Effector CD8-positive, alpha-beta T cell (primary cell): Measurements from ENCODE around the gene DNAH2.
"Not testable (repeated sequence)": the region's sequence is repeated elsewhere in the genome, so short reads cannot be mapped to it uniquely, and the experiment has no call there.

Experiments used
- DNase-seq: peaks from one replicate; lab custom pipeline; 2025; lab: John Stamatoyannopoulos, UW

The DNAH2 gene

GRCh38 chr17:7849751-7850504 lies 132.4 kb downstream of the DNAH2 start:
- no peak for DNase-seq

DNA sequence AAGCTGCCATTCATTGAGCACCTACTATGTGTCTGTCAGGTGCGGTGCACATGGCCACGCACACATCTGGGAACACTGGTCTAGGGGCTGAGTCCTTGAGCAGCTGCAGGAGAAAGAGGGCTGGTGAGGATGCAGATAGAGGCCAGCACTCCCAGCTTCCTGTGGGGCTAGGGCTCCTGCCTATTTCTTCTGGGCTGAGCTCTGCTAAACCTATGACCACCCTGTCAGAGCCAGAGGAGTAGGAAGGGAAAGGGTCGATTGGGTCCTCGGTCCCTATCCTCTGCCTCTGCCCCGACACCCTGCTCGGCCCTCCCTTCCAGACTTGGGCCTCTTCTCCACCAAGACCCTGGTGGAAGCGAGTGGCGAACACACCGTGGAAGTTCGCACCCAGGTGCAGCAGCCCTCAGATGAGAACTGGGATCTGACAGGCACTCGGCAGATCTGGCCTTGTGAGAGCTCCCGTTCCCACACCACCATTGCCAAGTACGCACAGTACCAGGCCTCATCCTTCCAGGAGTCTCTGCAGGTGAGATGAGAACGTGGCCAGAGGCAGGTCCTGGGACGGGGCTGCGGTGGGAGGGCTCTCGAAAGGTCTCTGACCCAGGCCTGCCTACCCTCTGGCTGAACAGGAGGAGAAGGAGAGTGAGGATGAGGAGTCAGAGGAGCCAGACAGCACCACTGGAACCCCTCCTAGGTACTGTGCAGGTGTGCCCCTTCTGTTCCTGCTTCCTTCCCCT lies 133.3 kb downstream of the DNAH2 start:
- no peak for DNase-seq

DNA sequence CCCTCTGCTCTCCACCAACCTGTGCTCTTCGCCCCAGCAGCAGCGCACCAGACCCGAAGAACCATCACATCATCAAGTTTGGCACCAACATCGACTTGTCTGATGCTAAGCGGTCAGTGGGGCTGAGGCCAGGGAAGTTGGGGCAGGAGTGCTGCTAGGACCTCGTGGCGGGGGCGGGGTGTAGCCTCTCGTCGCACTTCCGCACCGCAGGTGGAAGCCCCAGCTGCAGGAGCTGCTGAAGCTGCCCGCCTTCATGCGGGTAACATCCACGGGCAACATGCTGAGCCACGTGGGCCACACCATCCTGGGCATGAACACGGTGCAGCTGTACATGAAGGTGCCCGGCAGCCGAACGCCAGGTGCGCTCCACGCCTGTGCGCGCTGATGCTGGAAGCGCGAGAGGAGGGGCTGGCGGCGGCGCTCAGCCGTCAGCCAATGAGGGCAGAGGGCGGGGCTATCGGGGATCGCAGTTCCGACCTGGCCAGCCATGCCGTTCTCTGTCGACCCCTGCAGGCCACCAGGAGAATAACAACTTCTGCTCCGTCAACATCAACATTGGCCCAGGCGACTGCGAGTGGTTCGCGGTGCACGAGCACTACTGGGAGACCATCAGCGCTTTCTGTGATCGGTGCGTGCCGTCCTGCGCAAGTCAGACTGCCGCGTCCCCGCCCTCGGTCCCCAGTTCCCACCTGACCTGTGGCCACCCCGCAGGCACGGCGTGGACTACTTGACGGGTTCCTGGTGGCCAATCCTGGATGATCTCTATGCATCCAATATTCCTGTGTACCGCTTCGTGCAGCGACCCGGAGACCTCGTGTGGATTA lies 134.1 kb downstream of the DNAH2 start:
- DNase-seq, result peak; percentile 85

DNA sequence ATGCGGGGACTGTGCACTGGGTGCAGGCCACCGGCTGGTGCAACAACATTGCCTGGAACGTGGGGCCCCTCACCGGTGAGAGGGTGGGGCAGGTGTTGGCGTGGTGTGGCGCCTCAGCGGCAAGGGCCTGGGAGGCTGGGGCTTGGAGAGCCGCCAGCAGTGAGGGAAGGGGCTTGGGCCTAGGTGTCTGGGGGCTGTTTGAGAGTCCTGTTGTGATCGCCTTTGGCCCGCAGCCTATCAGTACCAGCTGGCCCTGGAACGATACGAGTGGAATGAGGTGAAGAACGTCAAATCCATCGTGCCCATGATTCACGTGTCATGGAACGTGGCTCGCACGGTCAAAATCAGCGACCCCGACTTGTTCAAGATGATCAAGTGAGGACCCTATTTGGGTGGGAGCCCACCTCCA lies 134.7 kb downstream of the DNAH2 start:
- DNase-seq, result no peak

DNA sequence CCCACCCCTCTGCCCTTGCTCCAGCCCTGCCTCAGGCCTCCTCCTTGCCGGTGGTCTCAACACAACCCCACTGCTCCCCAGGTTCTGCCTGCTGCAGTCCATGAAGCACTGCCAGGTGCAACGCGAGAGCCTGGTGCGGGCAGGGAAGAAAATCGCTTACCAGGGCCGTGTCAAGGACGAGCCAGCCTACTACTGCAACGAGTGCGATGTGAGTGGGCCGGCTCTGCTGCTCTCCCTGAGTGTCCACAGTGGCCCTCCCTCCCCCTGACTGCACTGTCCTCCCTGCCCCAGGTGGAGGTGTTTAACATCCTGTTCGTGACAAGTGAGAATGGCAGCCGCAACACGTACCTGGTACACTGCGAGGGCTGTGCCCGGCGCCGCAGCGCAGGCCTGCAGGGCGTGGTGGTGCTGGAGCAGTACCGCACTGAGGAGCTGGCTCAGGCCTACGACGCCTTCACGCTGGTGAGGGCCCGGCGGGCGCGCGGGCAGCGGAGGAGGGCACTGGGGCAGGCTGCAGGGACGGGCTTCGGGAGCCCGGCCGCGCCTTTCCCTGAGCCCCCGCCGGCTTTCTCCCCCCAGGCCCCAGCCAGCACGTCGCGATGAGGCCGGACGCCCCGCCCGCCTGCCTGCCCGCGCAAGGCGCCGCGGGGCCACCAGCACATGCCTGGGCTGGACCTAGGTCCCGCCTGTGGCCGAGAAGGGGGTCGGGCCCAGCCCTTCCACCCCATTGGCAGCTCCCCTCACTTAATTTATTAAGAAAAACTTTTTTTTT lies 135.6 kb downstream of the DNAH2 start:
- DNase-seq, result no peak

DNA sequence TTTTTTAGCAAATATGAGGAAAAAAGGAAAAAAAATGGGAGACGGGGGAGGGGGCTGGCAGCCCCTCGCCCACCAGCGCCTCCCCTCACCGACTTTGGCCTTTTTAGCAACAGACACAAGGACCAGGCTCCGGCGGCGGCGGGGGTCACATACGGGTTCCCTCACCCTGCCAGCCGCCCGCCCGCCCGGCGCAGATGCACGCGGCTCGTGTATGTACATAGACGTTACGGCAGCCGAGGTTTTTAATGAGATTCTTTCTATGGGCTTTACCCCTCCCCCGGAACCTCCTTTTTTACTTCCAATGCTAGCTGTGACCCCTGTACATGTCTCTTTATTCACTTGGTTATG lies 136.1 kb downstream of the DNAH2 start:
- no peak for DNase-seq

- no peak for DNase-seq
Observed at GRCh38 chr17:7854078-7854777, 136.7 kb downstream of the DNAH2 start.

DNA sequence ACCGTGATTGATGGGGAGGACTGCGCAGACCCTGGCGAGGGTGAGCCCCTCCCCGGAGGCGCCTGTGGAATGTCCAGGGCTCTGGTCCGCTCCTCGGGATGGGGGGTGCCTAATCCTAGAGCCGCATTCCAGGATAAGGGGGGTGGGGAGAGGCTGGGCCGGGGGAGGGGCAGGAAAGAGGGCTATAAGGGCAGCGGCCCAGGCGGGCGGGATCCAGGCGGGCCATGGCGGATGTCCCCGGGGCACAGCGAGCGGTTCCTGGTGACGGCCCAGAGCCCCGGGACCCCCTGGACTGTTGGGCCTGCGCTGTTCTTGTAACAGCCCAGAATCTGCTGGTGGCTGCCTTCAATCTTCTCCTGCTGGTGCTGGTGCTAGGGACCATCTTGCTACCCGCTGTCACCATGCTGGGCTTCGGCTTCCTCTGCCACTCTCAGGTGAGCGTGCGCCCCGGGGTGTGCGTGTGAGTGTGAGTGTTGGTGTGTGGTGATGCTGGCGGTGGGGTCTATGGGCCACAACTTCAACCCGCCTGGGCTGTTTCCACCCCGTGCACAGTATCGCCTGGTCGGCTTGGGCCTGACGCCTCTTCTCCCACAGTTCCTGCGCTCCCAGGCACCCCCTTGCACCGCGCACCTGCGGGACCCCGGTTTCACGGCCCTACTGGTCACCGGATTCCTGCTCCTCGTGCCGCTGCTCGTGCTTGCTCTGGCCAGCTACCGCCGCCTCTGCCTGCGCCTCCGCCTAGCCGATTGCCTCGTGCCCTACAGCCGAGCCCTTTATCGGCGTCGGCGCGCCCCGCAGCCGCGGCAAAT lies 137.5 kb downstream of the DNAH2 start, which contains the start of gene TMEM88:
TSS of gene TMEM88 (plus strand) at position 216 of the 809 bp plus-strand sequence. CDS start at position 225, 9 bp downstream.
- no peak for DNase-seq

GRCh38 chr17:7855660-7856010 lies 138.1 kb downstream of the DNAH2 start:
- DNase-seq, result no peak

- DNase-seq, result no peak
Observed at GRCh38 chr17:7856011-7856810, 138.7 kb downstream of the DNAH2 start.

DNA sequence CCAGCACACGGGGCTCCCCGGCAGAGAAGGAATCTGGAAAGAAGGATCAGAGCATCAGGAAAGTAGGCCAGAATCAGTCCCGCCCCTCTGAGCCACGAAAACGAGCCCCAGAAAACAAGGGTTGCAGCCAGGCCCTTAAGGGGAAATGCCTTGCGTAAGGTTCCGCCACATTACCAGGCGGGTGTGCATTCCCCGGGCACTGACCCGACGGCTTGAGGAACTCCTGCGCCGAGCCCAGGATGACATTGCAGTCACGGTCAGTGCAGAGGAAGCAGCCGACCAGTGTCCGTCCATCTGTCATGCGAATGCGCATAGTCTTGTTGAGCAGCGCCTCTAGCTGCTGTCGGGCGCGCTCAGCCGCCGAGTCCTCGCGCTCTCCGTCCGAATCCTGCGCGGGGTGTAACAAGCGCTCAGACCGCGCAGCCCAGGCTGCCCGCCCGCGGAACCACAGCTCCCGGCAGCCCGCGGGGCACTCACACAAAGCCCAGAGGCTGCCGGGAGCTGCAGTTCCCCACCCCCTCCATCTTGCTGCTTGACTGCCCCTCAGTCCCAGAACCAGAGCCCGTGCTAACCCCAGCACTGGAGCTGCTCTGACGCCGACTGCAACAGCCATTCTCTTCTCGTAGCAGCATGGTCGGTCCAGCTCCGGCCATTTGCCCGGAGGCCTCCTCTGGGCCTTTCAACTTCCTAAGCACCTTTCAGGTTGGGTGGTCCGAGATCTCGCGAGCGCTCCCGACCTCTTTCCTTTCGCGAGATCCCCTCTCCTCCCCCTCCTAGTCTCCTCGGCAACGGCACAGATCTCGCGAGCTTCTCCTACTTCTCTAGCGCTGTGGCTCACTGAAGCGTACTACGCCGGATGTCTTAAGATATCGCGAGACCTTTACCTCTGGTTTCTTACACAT lies 139.5 kb downstream of the DNAH2 start, which contains the start of gene NAA38:
TSS of gene NAA38 (minus strand) at position 749 of the 902 bp plus-strand sequence. CDS start at position 653, 96 bp downstream.
- peak; percentile 90 for DNase-seq

DNA sequence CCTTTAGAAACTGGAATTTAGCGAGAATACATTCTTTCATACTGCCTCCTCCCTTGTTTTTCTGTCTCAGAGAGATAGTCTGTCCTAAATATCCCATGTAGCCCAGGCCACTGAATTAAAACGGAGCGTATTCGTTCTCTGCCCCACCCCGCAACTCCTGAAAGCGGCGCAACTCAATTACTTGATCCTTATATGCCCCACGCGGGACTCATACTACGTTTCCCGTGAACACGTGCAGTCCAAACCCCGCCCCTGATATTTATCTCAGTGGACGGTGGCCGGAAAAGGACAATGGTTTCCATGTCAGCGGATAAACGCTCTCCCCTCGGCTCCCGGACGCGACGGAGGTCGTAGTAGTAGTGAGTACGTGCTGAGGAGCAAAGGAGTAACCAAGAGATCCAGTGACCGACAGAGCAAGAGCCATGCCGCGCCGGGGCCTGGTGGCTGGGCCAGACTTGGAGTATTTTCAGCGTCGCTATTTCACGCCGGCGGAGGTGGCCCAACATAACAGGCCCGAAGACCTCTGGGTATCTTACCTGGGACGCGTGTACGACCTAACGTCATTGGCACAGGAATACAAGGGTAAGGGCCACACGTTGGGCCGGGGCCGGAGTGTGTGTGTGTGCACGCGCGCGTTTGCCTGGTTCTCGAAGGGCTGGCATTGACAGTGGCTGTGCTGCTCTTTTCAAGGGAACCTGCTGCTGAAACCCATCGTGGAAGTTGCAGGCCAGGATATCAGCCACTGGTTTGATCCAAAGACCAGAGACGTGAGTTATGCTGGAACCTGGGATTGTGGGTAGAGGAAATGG lies 140.4 kb downstream of the DNAH2 start, which contains the start of gene CYB5D1:
TSS of gene CYB5D1 (plus strand) at position 291 of the 809 bp plus-strand sequence. CDS start at position 423, 132 bp downstream.
- peak; percentile 80 for DNase-seq

- no peak for DNase-seq
Observed at GRCh38 chr17:7858522-7858810, 140.9 kb downstream of the DNAH2 start.

GRCh38 chr17:7859028-7859427 lies 141.5 kb downstream of the DNAH2 start:
- no peak for DNase-seq

GRCh38 chr17:7862692-7863437 lies 145.3 kb downstream of the DNAH2 start:
- DNase-seq, result peak; percentile 67

GRCh38 chr17:7864384-7864783 lies 146.8 kb downstream of the DNAH2 start:
- DNase-seq, result not testable (repeated sequence)
